Measurements from ENCODE around the gene DIS3L2. TPM values are rescaled to one million over a fixed set of nuclear protein-coding genes. Genes with fewer than 3 reads are reported as not detected.
"Not testable (repeated sequence)": the region's sequence is repeated elsewhere in the genome, so short reads cannot be mapped to it uniquely, and the experiment has no call there.

DIS3L2 gene
- total RNA-seq, 1 donor from 2014 or later = 17.0 TPM

- intact Hi-C loops (cut with micrococcal nuclease) = no loop called here
- TF ChIP-seq CTCF (IDR thresholded peaks at IDR 0.05; ENCODE audit: borderline replicate concordance) = no peak
- peaks cover 97% of the 10 kb centered on the region for H3K27me3 ChIP-seq (ENCODE audit: low read depth)
- peaks cover 16% of the 10 kb centered on the region for H3K4me1 ChIP-seq
- H3K36me3 ChIP-seq = no peaks in the 10 kb centered on the region
- H3K9me3 ChIP-seq (replicated peaks) = no peaks in the 10 kb centered on the region
- DNase-seq = no peak
- H3K27ac ChIP-seq (replicated peaks) = no peak overlapping the region
- H3K4me3 ChIP-seq = no peak overlapping the region
These were observed 421.1 kb downstream of the DIS3L2 start for GRCh38 chr2:232382331-232383225.

GRCh38 chr2:232384466-232384865, 423.0 kb downstream of the DIS3L2 start:
- Histone ChIP-seq H3K4me3 (no peak overlapping the region), H3K27ac (replicated peaks) (no peak overlapping the region), H3K27me3 (ENCODE audit: low read depth) (peaks cover 97% of the 10 kb centered on the region), H3K4me1 (peaks cover 24% of the 10 kb centered on the region), H3K36me3 (no peaks in the 10 kb centered on the region), H3K9me3 (replicated peaks) (no peaks in the 10 kb centered on the region)
- no peak for DNase-seq
- TF ChIP-seq CTCF (IDR thresholded peaks at IDR 0.05; ENCODE audit: borderline replicate concordance) = no peak
- intact Hi-C loops (cut with micrococcal nuclease) = no loop called here

GRCh38 chr2:232385058-232385457, 423.5 kb downstream of the DIS3L2 start:
- DNase-seq; H3K27ac ChIP-seq (replicated peaks); H3K4me3 ChIP-seq; H3K36me3 ChIP-seq; intact Hi-C loops (cut with micrococcal nuclease); H3K9me3 ChIP-seq (replicated peaks): not testable (repeated sequence)
- peaks cover 97% of the 10 kb centered on the region for H3K27me3 ChIP-seq (ENCODE audit: low read depth)
- H3K4me1 ChIP-seq = peaks cover 24% of the 10 kb centered on the region

GRCh38 chr2:232385660-232386489, 424.4 kb downstream of the DIS3L2 start:
- TF ChIP-seq CTCF (IDR thresholded peaks at IDR 0.05; ENCODE audit: borderline replicate concordance) = no peak
- no peak overlapping the region for H3K27ac ChIP-seq (replicated peaks)
- peaks cover 24% of the 10 kb centered on the region for H3K4me1 ChIP-seq
- DNase-seq = no peak
- intact Hi-C loops (cut with micrococcal nuclease) = no loop called here
- no peaks in the 10 kb centered on the region for H3K9me3 ChIP-seq (replicated peaks)
- no peaks in the 10 kb centered on the region for H3K36me3 ChIP-seq
- no peak overlapping the region for H3K4me3 ChIP-seq
- H3K27me3 ChIP-seq (ENCODE audit: low read depth) = peaks cover 98% of the 10 kb centered on the region

DNA sequence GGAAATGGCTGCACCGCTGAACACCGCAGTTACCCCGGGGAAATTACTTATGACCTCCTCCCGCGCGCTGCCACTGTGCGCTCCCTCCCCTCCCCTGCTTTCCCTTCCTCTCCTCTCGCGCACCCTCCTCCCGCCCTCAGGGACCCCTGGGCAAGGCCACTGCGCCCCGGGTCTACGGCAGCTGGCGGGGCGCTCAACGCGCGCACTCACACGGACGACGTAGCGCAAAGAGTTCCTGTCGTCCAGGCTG, 424.9 kb downstream of the DIS3L2 start:
- H3K4me3 ChIP-seq = no peak overlapping the region

More for the DNA sequence above, 424.9 kb downstream of the DIS3L2 start:
- DNase-seq = no peak
- Histone ChIP-seq H3K27ac (replicated peaks) (no peak overlapping the region), H3K4me1 (peaks cover 24% of the 10 kb centered on the region), H3K36me3 (no peaks in the 10 kb centered on the region), H3K9me3 (replicated peaks) (no peaks in the 10 kb centered on the region), H3K27me3 (ENCODE audit: low read depth) (peaks cover 98% of the 10 kb centered on the region)
- no peak for TF ChIP-seq CTCF (IDR thresholded peaks at IDR 0.05; ENCODE audit: borderline replicate concordance)
- intact Hi-C loops (cut with micrococcal nuclease) = no loop called here

Small RNA genes within 50 kb of the gene (microRNA-seq; reads per million reads assigned to microRNA genes)
- gene MIR562 = not detected

Other genes with a start within 250 kb of the DIS3L2 start
- gene PDE6D, start 180.4 kb upstream of the DIS3L2 start, total RNA-seq = 15.5 TPM
- 21.3 TPM for gene COPS7B, start 175.3 kb upstream of the DIS3L2 start, total RNA-seq
- 3.0 TPM for gene NPPC, start 35.3 kb upstream of the DIS3L2 start, total RNA-seq

All from left ventricle myocardium inferior (tissue), 1 donor.